Epithelial cell of proximal tubule (primary cell): ENCODE results near the gene MALRD1. TPM values are rescaled to one million over a fixed set of nuclear protein-coding genes. Genes with fewer than 3 reads are reported as not detected.
"Not testable (repeated sequence)": the region's sequence is repeated elsewhere in the genome, so short reads cannot be mapped to it uniquely, and the experiment has no call there.

Experiments used
- DNase-seq: peaks from one replicate; pipeline ENCODE4 v3.0.0-alpha.2; 2011; ENCODE audit warnings: low read depth
- H3K4me3 ChIP-seq: 2 replicates; pipeline ENCODE4 v1.5.1; 2011; ENCODE audit warnings: low read depth, mild to moderate bottlenecking, low read length
- total RNA-seq: library from RNA; depleted of rRNA; stranded (reverse); fragments of >200 nt; gene quantifications from 2 replicates; pipeline ENCODE4 v1.2.3, GENCODE V29; 2015
- TF ChIP-seq, protein P1 (sequence below): conservative IDR thresholded peaks from 2 replicates; pipeline ENCODE4 v1.5.1; 2012; ENCODE audit warnings: low read depth, mild to moderate bottlenecking, low read length

The MALRD1 gene
- total RNA-seq, 1 donor from 2014 or later, result 0.06 TPM

DNA sequence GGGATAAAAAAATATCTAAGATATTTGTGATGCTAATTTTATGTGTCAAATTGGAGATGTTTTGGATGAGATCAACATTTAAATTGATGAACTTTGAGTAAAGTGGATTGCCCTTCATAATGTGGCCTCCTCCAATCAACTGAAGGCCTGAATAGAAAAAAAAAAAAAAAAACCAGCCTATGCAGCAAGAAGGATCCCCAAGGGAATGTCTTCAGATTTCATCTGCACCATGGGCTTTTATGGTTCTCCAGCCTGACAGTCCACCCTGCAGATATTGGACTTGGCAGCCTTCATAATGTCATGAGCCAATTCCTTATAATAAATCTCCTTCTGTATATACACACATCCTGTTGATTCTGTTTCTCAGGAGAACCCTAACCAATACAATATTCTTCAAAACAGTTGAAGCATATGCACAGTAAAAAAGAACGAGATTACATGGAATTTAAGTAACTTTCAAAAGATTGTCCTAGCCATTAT lies 450.7 kb downstream of the MALRD1 start:
- H3K4me3 ChIP-seq, result no peak overlapping the region
- no peak for DNase-seq
- TF ChIP-seq, protein P1, sequence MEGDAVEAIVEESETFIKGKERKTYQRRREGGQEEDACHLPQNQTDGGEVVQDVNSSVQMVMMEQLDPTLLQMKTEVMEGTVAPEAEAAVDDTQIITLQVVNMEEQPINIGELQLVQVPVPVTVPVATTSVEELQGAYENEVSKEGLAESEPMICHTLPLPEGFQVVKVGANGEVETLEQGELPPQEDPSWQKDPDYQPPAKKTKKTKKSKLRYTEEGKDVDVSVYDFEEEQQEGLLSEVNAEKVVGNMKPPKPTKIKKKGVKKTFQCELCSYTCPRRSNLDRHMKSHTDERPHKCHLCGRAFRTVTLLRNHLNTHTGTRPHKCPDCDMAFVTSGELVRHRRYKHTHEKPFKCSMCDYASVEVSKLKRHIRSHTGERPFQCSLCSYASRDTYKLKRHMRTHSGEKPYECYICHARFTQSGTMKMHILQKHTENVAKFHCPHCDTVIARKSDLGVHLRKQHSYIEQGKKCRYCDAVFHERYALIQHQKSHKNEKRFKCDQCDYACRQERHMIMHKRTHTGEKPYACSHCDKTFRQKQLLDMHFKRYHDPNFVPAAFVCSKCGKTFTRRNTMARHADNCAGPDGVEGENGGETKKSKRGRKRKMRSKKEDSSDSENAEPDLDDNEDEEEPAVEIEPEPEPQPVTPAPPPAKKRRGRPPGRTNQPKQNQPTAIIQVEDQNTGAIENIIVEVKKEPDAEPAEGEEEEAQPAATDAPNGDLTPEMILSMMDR, result no peak

DNA sequence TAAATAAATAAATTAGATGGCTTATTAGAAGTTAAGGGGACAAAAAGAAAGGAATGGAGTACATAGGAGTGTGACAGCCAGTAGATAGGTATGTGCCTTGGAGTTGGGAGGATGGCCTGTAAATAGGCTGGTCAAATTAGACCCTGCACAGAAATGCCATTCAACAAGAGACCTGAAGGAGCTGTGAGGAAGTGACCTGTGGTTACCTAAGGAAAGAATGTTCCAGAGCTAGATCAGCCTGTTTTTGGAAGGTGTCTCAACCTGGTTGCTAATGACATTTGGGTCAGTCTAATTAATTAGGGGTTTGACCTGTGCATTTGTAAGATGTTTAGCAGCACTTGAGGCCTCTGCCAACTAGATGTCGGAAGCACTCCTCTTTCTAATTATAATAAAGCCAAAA lies 452.4 kb downstream of the MALRD1 start:
- H3K4me3 ChIP-seq, result no peak overlapping the region
- TF ChIP-seq, protein P1, result no peak
- DNase-seq, result no peak

DNA sequence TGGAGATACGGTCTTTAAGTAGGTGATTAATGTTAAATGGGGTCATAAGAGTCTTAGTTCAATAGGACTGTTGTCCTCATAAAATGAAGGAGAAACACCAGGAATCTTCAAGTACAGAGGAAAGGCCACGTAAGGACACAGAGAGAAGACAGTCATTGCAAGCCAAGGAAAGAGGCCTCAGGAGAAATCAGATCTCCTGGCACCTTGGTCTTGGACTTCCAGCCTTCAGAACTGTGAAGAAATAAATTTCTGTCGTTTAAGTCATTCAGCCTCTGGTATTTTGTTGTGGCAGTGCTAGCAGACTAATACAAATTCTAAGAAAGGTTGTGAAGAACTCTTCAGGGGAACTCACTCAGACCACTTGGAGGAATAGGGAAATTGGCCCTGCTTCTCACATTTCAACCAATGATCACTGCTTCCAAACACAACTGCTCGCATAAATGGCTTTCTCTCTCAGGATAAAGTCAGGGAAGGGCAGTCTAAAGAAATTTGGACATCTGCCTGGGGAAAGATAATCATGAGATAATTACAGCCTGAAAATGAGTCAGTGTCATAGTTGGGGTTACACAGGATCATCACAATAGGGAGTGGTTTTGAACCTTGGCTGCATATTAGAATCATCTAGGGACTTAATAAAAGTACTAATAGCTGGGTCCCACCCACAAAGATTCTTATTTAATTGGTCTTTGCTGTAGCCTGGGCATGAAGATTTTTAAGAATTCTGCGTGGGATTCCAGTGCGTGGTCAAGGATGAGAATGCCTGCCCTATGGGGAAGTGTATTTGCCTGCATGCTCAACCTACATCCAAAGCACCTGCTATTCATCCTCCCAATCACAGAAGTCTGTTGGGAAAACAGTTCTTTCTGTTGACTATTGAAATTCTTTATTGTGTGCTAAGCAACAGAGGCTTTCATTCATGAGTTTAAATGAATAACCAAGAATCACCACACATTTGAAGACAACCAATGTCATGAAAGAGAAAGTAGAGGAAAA lies 457.0 kb downstream of the MALRD1 start:
- TF ChIP-seq, protein P1, result no peak
- no peak overlapping the region for H3K4me3 ChIP-seq
- no peak for DNase-seq

DNA sequence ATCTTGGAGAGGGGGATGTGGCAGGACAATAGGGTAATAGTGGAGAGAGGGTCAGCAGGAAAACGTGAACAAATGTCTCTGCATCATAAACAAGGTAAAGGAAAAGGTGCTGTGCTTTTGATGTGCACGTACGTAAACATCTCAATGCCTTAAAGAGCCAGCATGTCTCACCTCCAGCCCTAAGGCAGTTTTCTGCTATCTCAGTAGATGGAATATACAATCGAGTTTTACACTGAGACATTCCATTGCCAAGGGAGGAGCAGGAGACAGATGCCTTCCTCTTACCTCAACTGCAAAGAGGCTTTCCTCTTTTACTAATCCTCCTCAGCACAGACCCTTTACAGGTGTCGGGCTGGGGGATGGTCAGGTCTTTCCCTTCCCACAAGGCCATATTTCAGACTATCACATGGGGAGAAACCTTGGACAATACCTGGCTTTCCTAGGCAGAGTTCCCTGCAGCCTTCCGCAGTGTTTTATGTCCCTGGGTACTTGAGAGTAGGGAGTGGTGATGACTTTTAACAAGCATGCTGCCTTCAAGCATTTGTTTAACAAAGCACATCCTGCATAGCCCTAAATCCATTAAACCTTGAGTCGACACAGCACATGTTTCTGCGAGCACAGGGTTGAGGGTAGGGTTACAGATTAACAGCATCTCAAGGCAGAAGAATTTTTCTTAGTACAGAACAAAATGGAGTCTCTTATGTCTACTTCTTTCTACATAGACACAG lies 461.6 kb downstream of the MALRD1 start:
- H3K4me3 ChIP-seq, DNase-seq: not testable (repeated sequence)

DNA sequence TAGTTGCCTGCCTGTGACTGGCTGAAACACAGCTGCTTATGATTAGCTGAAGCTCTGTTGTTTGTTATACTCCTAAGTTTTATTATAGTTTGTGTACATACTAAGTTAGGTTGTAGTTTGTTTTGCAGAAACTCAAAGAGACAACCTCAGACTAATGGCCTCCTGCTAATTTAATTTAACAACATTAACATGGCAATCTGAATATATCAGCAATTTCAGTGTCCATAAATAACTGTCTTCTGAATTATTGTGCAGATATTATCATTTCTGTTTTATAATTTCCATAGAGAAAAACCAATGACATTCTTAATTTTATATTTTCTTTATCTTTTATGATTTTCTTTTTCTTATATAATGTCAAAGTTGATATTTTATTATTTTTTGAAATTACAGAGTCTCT lies 469.5 kb downstream of the MALRD1 start:
- TF ChIP-seq, protein P1, result no peak
- no peak for DNase-seq
- H3K4me3 ChIP-seq, result no peak overlapping the region

DNA sequence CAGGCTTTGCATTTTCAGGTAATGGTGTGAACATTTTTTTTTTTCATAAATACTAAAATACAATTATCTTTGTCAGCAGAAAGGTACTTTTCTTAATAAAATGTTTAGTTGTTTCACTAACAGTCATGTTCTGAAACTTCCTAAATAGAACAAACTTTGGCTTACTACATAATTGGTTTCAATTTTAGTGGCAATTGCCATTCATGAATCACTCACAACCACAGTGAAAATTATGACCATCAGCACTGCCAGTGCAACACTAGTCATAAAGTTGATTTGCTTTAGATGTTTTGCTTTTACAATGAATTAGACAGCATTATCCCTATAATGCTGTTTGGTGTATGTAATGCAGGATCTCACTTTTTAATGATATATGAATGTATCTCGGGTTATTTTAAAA lies 470.0 kb downstream of the MALRD1 start:
- TF ChIP-seq, protein P1, result no peak
- no peak for DNase-seq
- no peak overlapping the region for H3K4me3 ChIP-seq

DNA sequence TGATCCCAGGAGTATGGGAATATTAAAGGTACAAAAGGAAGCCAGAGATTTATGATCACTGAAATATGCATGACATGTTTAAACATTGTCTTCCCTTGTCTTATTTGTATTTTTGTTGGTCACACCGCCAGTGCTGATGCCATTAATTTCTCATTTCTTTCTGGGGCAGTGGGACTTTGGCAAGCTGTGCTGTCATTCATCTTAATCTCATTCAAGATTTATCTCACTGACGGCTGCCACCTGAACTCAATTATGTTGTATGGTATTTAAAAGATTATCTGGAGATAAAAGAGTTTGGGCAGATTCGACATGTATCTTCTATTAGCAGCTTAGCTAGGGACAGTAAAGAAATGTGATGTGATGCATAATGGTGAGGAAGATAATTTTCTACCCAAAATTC lies 482.7 kb downstream of the MALRD1 start:
- TF ChIP-seq, protein P1, result no peak
- no peak overlapping the region for H3K4me3 ChIP-seq
- DNase-seq, result no peak
